ENCODE data around the gene SLC16A10. TPM values are rescaled to one million over a fixed set of nuclear protein-coding genes. Genes with fewer than 3 reads are reported as not detected.
"Not testable (repeated sequence)": the region's sequence is repeated elsewhere in the genome, so short reads cannot be mapped to it uniquely, and the experiment has no call there.

The SLC16A10 gene
- total RNA-seq, 3 donors from 2014 or later = 4.1 to 6.0 (median 5.8) TPM

DNA sequence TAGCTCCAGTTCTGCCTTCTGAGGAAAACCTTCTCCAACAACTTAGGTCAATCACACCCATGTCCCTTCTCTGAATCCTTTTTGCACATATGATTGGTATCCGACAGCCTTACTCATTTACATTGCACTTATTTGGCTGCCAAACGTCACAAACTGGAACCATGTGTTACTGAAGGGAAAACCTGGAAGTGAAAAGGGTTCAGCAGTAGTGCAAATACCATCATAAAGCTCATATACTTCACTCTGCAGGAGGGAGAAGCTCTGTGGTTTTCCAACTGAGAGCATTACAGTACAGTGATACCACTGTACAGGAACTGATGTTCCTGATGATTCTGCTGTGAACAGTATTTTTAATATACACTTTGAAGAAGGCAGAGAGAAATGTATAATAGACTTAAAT lies 87.8 kb downstream of the SLC16A10 start:
- Mint-ChIP-seq H3K9me3 (no peaks in the 10 kb centered on the region), H3K4me3 (no peak overlapping the region), H3K36me3 (ENCODE audit: insufficient read depth) (peaks cover 2% of the 10 kb centered on the region), H3K4me1 (ENCODE audit: low read depth) (peaks cover 15% of the 10 kb centered on the region), H3K27me3 (ENCODE audit: low read depth) (no peaks in the 10 kb centered on the region)
- ATAC-seq = no peak
- DNase-seq = no peak

GRCh38 chr6:111176038-111176759 lies 88.9 kb downstream of the SLC16A10 start:
- no peak for DNase-seq
- no peak for ATAC-seq
- H3K4me3 Mint-ChIP-seq = no peak overlapping the region

DNA sequence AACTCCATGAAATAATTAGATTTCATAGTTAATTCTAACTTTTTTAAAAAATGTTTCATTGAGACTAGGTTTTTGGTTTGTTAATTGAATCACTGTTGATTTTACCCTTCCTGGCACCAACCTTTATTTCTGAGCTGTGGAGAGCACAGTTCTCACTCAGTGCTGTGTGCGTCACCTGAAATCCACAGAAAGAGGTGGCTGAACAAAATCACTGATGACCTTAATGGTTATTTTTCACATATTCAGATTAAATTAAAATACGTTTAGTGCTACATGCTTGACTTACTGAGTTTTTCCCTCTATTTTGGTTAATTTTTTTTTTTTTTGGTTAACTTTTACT lies 89.4 kb downstream of the SLC16A10 start:
- ATAC-seq (no peak), DNase-seq (no peak)
- Mint-ChIP-seq H3K36me3 (ENCODE audit: insufficient read depth) (peaks cover 2% of the 10 kb centered on the region), H3K27me3 (ENCODE audit: low read depth) (no peaks in the 10 kb centered on the region), H3K4me1 (ENCODE audit: low read depth) (peaks cover 15% of the 10 kb centered on the region), H3K9me3 (no peaks in the 10 kb centered on the region), H3K4me3 (no peak overlapping the region)

More at GRCh38 chr6:111176038-111176759, 88.9 kb downstream of the SLC16A10 start:
- Mint-ChIP-seq H3K9me3 (no peaks in the 10 kb centered on the region), H3K36me3 (ENCODE audit: insufficient read depth) (peaks cover 2% of the 10 kb centered on the region), H3K4me1 (ENCODE audit: low read depth) (peaks cover 15% of the 10 kb centered on the region), H3K27me3 (ENCODE audit: low read depth) (no peaks in the 10 kb centered on the region)

DNA sequence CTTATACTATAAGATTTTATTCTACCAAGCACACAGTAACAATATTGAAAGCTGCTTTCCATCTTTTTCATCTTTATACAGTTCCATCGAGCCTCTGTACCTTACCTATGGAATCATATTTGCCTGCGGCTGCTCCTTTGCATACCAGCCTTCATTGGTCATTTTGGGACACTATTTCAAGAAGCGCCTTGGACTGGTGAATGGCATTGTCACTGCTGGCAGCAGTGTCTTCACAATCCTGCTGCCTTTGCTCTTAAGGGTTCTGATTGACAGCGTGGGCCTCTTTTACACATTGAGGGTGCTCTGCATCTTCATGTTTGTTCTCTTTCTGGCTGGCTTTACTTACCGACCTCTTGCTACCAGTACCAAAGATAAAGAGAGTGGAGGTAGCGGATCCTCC lies 89.8 kb downstream of the SLC16A10 start:
- ATAC-seq (no peak), DNase-seq (no peak)
- Mint-ChIP-seq H3K9me3 (no peaks in the 10 kb centered on the region), H3K27me3 (ENCODE audit: low read depth) (no peaks in the 10 kb centered on the region), H3K4me1 (ENCODE audit: low read depth) (peaks cover 14% of the 10 kb centered on the region), H3K36me3 (ENCODE audit: insufficient read depth) (peaks cover 2% of the 10 kb centered on the region), H3K4me3 (no peak overlapping the region)

DNA sequence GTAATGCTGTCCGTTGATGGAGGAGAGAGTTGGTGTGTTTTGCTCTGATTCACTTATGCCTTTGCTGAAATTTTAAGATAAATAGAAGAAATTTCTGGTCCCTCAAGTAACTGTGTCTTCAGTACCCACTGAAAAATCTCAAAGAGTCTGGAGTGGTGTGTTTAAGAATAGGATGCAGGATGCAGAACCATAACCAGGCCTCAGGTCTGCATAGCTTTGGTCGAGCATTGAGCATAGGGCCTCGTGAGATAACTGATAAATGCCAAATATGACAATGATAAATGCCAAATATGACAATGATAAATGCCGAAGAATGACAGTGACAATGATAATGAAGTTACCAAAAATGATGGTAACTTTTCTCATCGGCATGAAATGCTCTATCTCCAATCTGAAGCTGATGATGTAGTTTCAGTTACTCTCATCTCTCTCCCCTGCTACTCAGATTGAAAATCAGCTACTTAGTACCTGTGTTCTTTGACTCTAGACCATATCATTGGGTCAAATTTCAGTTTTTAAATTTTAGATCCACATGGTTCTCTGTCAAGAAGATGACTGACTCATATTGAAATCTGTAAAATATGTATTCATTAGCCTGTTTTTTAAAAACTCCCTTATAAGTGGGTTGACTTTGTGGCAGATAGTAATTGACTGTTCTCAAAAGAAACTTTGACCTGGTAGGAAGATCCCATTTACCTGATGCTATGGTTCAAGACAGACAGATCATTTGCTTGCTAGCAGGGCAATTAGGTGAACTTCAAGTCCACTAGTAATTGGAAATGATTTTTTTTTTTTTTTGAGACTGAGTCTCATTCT lies 96.6 kb downstream of the SLC16A10 start:
- DNase-seq = no peak
- ATAC-seq = peak; percentile 69 to 84
- no peaks in the 10 kb centered on the region for H3K36me3 Mint-ChIP-seq (ENCODE audit: insufficient read depth)
- H3K27me3 Mint-ChIP-seq (ENCODE audit: low read depth) = no peaks in the 10 kb centered on the region
- no peaks in the 10 kb centered on the region for H3K4me1 Mint-ChIP-seq (ENCODE audit: low read depth)
- H3K9me3 Mint-ChIP-seq = no peaks in the 10 kb centered on the region
- H3K4me3 Mint-ChIP-seq = no peak overlapping the region

DNA sequence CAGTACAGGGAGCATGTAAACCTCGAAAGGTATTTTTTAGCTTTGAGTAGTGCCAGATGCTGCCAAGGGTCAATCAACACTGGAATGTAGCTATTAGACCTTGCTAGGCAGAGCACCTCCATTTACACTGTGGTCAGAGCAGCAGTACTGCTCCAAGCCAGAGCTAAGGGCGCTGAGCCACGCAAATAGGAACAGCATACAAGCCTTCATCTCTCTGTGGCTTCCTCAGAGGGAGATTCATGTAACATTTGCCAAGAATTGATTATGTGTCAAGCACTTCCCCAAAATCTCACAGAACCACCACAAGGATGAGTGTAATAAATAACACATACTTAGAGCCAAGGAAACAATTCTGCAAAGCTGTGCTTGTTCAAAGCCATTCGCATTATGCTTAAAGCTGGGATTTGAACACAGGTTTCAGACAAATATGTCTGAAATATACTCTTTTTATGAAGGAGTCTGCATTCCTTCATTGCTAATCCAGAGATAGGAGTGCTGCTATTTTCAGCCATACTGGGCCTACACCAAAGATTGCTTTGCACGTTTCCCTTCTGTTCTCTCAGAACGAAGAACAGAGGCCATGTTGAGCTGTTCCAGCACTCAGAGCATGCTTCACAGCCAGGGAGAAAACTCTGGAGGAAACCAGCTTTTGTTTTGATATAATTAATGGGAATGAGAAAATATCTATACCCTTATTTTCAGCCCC lies 97.7 kb downstream of the SLC16A10 start:
- Mint-ChIP-seq H3K36me3 (ENCODE audit: insufficient read depth) (peaks cover 2% of the 10 kb centered on the region), H3K4me1 (ENCODE audit: low read depth) (no peaks in the 10 kb centered on the region), H3K27me3 (ENCODE audit: low read depth) (no peaks in the 10 kb centered on the region), H3K4me3 (no peak overlapping the region), H3K9me3 (no peaks in the 10 kb centered on the region)
- DNase-seq (no peak), ATAC-seq (no peak)

DNA sequence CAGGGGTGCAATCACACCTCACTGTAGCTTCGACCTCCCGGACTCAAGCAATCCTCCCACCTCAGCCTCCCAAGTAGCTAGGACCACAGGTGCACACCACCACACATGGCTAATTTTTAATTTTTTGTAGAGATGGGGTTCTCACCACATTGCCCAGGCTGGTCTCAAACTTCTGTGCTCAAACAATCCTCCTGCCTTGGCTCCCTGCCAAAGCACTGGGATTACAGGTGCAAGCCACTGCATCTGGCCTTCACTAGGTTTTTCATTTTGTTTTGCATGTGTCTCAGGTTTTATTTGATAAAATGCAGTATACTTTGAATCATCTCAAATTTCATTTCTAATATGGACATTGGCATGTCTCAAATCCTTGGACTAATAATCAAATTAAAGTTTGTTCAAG lies 98.7 kb downstream of the SLC16A10 start:
- Mint-ChIP-seq H3K4me1 (ENCODE audit: low read depth) (no peaks in the 10 kb centered on the region), H3K9me3 (peaks cover 1% of the 10 kb centered on the region), H3K36me3 (ENCODE audit: insufficient read depth) (peaks cover 2% of the 10 kb centered on the region), H3K27me3 (ENCODE audit: low read depth) (no peaks in the 10 kb centered on the region), H3K4me3 (no peak overlapping the region)
- ATAC-seq (no peak), DNase-seq (no peak)

DNA sequence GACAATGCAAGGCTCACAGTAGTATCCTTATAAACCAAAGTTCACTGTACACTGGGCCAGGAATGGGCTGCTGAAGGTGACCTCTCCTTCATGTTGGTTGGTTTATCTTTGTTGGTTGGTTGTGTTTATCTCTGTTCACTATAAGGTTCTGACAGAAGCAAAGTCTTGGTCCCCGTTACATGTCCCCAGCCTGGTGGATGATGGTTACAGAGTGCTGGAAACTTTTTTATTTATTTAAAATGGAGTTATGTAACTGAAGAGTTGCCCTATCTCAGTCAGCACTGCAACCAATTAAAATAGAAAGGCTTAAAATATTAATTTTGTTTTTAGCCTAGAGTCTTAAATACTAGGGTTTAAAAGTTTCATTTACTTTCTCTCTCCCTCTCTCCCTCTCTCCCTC lies 100.6 kb downstream of the SLC16A10 start:
- Mint-ChIP-seq H3K27me3 (ENCODE audit: low read depth) (no peaks in the 10 kb centered on the region), H3K9me3 (peaks cover 4% of the 10 kb centered on the region), H3K4me3 (no peak overlapping the region), H3K4me1 (ENCODE audit: low read depth) (no peaks in the 10 kb centered on the region), H3K36me3 (ENCODE audit: insufficient read depth) (peaks cover 2% of the 10 kb centered on the region)
- DNase-seq (no peak), ATAC-seq (no peak)

DNA sequence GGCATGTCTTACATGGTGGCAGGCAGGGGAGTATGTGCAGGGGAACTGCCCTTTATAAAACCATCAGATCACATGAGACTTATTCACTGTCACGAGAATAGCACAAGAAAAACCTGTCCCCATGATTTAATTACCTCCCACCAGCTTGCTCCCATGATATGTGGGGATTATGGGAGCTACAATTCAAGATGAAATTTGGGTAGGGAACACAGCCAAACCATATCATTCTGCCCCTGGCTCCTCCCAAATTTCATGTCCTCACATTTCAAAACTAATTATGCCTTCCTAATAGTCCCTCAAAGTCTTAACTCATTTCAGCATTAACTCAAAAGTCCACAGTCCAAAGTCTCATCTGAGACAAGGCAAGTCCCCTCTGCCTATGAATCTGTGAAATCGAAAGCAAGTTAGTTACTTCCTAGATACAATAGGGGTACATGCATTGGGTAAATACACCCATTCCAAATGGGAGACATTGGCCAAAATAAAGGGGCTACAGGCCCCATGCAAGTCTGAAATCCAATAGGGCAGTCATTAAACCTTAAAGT lies 102.4 kb downstream of the SLC16A10 start:
- H3K4me3 Mint-ChIP-seq, H3K9me3 Mint-ChIP-seq, ATAC-seq: not testable (repeated sequence)

GRCh38 chr6:111190637-111191036 lies 103.3 kb downstream of the SLC16A10 start:
- ATAC-seq (no peak), DNase-seq (no peak)
- Mint-ChIP-seq H3K9me3 (peaks cover 4% of the 10 kb centered on the region), H3K27me3 (ENCODE audit: low read depth) (no peaks in the 10 kb centered on the region), H3K36me3 (ENCODE audit: insufficient read depth) (peaks cover 2% of the 10 kb centered on the region), H3K4me1 (ENCODE audit: low read depth) (no peaks in the 10 kb centered on the region), H3K4me3 (no peak overlapping the region)

More for the DNA sequence above, 102.4 kb downstream of the SLC16A10 start:
- not testable (repeated sequence) for DNase-seq; H3K36me3 Mint-ChIP-seq (ENCODE audit: insufficient read depth); H3K27me3 Mint-ChIP-seq (ENCODE audit: low read depth); H3K4me1 Mint-ChIP-seq (ENCODE audit: low read depth)

DNA sequence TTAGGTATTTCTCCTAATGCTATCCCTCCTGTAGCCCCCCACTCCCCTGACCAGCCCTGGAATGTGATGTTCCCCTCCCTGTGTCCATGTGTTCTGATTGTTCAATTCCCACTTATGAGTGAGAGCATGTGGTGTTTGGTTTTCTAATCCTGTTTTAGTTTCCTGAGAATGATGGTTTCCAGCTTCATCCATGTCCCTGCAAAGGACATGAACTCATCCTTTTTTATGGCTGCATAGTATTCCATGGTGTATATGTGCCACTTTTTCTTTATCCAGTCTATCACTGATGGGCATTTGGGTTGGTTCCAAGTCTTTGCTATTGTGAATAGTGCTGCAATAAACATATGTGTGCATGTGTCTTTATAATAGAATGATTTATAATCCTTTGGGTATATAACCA lies 103.8 kb downstream of the SLC16A10 start:
- not testable (repeated sequence) for H3K4me1 Mint-ChIP-seq (ENCODE audit: low read depth); DNase-seq; H3K4me3 Mint-ChIP-seq; ATAC-seq; H3K9me3 Mint-ChIP-seq; H3K36me3 Mint-ChIP-seq (ENCODE audit: insufficient read depth); H3K27me3 Mint-ChIP-seq (ENCODE audit: low read depth)

DNA sequence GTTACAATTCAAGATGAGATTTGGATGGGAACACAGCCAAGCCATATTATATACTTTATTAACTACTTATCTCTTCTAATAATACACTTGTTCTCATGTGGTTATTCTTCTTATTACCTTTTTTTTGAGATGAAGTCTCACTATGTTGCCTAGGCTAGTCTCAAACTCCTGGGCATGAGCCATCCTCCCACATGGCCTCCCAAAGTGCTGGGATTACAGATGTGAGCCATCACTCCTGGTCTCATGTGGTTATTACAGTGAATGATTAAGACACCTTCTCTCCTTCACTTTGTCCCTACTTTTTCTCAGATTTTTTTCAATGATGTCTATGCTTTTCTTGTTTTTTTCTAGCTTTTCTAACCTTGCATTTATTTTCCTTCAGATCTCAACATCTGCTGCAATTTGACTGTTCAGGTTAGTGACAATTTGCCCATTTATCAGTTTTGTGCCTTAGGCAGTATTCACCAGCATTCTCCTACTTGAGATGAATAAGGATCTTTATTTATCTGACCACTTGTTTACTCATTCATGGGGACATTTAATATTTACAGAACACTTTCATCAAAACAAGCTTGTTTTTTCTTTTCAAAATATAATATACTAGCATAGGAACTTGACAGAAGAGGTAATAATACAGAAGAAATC lies 105.7 kb downstream of the SLC16A10 start:
- Mint-ChIP-seq H3K4me1 (ENCODE audit: low read depth) (no peaks in the 10 kb centered on the region), H3K36me3 (ENCODE audit: insufficient read depth) (peaks cover 6% of the 10 kb centered on the region), H3K27me3 (ENCODE audit: low read depth) (no peaks in the 10 kb centered on the region), H3K4me3 (no peak overlapping the region), H3K9me3 (peaks cover 4% of the 10 kb centered on the region)
- ATAC-seq (no peak), DNase-seq (no peak)

DNA sequence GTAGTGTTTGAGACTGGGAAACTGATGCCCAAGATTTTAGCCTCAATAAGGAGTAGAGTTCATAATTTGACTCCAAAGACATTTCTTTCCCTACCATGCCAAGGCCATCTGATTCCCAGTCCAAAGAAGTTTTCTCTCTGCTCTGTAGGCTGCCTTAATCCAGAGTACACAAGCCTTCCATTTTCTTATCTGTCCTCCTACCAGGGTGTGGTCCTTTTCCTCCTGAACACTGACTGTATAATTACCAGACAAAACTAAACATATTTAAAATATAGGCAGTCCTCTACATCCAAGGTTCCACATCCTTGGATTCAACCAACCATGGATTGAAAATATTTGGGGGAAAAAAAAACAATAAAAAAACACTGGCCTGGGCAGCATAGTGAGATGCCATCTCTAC lies 108.4 kb downstream of the SLC16A10 start:
- no peak for DNase-seq
- Mint-ChIP-seq H3K4me1 (ENCODE audit: low read depth) (peaks cover 9% of the 10 kb centered on the region), H3K36me3 (ENCODE audit: insufficient read depth) (peaks cover 3% of the 10 kb centered on the region), H3K27me3 (ENCODE audit: low read depth) (no peaks in the 10 kb centered on the region), H3K9me3 (peaks cover 4% of the 10 kb centered on the region), H3K4me3 (no peak overlapping the region)
- no peak for ATAC-seq

DNA sequence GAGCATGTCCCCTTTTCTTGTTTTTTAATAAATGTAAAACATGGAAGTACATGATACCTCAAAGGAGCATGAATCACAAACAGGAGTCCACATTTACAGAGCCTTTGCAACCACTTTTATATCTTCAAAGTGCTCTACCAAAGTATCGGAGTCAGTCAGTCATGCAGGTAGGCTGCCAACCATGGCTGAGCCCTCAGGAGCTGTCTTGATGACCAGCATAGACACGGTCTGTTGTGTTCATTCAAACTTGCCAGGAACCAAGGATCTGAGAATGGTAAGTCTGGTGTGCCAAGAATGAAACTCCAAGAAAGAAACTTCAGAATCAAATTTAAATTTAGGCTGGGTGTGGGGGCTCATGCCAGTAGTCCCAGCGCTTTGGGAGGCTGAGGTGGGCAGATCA lies 111.5 kb downstream of the SLC16A10 start:
- Mint-ChIP-seq H3K36me3 (ENCODE audit: insufficient read depth) (peaks cover 3% of the 10 kb centered on the region), H3K4me3 (no peak overlapping the region), H3K4me1 (ENCODE audit: low read depth) (peaks cover 19% of the 10 kb centered on the region), H3K9me3 (no peaks in the 10 kb centered on the region), H3K27me3 (ENCODE audit: low read depth) (no peaks in the 10 kb centered on the region)
- ATAC-seq (no peak), DNase-seq (no peak)
